OCI-LY1 (cell line): ENCODE measurements around the gene ARFGAP1.

Experiments used
- H2AFZ ChIP-seq: fragments of 200-600 bp; sonication (generic), shearing (Covaris generic); 2 replicates; pipeline ENCODE4 v1.6.0; 2014; ENCODE audit warnings: antibody characterized with exemption, mild to moderate bottlenecking, low read length
- H3F3A ChIP-seq: fragments of 200-600 bp; sonication (generic), shearing (Covaris generic); 2 replicates; pipeline ENCODE4 v1.6.0; 2014; ENCODE audit warnings: mild to moderate bottlenecking, antibody characterized with exemption, low read length, moderate library complexity; ENCODE audit not compliant: insufficient read depth
- H3K27ac ChIP-seq: fragments of 200-600 bp; sonication (generic); 2 replicates; pipeline ENCODE4 v1.5.1; 2014; ENCODE audit warnings: low read length, mixed run types, mild to moderate bottlenecking, low read depth; ENCODE audit not compliant: poor library complexity, severe bottlenecking
- H3K27me3 ChIP-seq: fragments of 200-600 bp; sonication (generic); 2 replicates; pipeline ENCODE4 v1.6.0; 2014; ENCODE audit warnings: antibody characterized with exemption, mild to moderate bottlenecking, low read length, moderate library complexity; ENCODE audit not compliant: insufficient read depth
- H3K36me3 ChIP-seq: fragments of 200-600 bp; sonication (generic); 2 replicates; pipeline ENCODE4 v1.6.1; 2014; ENCODE audit warnings: mild to moderate bottlenecking, antibody characterized with exemption, low read length, moderate library complexity, mixed read lengths; ENCODE audit not compliant: insufficient read depth
- H3K4me1 ChIP-seq: fragments of 200-600 bp; sonication (generic); 2 replicates; pipeline ENCODE4 v1.5.1; 2014; ENCODE audit warnings: mild to moderate bottlenecking, low read length, moderate library complexity; ENCODE audit not compliant: insufficient read depth, severe bottlenecking
- H3K4me2 ChIP-seq: fragments of 200-600 bp; sonication (generic), shearing (Covaris generic); 2 replicates; pipeline ENCODE4 v1.6.1; 2014; ENCODE audit warnings: low read length
- H3K4me3 ChIP-seq: fragments of 200-600 bp; sonication (generic); 2 replicates; pipeline ENCODE4 v1.5.1; 2014; ENCODE audit warnings: low read length, low read depth, mild to moderate bottlenecking, mixed read lengths; ENCODE audit not compliant: poor library complexity, severe bottlenecking
- H3K79me2 ChIP-seq: fragments of 200-600 bp; shearing (Covaris generic); 2 replicates; pipeline ENCODE4 v1.6.1; 2016; ENCODE audit warnings: mixed run types, low read length, mixed read lengths; ENCODE audit not compliant: insufficient read depth
- H3K9ac ChIP-seq: fragments of 200-600 bp; sonication (generic), shearing (Covaris generic); 2 replicates; pipeline ENCODE4 v1.6.1; 2014; ENCODE audit warnings: mild to moderate bottlenecking, low read length, mixed read lengths
- H3K9me2 ChIP-seq: fragments of 200-600 bp; sonication (generic), shearing (Covaris generic); 2 replicates; pipeline ENCODE4 v1.6.1; 2014; ENCODE audit warnings: low read depth, mild to moderate bottlenecking, low read length, mixed read lengths
- H3K9me3 ChIP-seq: fragments of 200-600 bp; shearing (Covaris generic); 2 replicates; pipeline ENCODE4 v1.6.1; 2014; ENCODE audit warnings: low read length, mixed read lengths
- H4K20me1 ChIP-seq: fragments of 200-600 bp; sonication (generic), shearing (Covaris generic); 2 replicates; pipeline ENCODE4 v1.6.0; 2016; ENCODE audit warnings: mild to moderate bottlenecking, low read length; ENCODE audit not compliant: insufficient read depth
- EZH2 ChIP-seq: fragments of 200-600 bp; sonication (generic), shearing (Covaris generic); IDR thresholded peaks from 2 replicates; pipeline ENCODE4 v1.8.0; 2017; ENCODE audit warnings: borderline replicate concordance, mixed run types, mild to moderate bottlenecking, antibody characterized with exemption, low read length, moderate library complexity, mixed read lengths
- TF ChIP-seq, protein P1 (sequence below): fragments of 200-600 bp; sonication (generic), shearing (Covaris generic); IDR thresholded peaks from 2 replicates; pipeline ENCODE4 v1.5.1; 2017; ENCODE audit warnings: mild to moderate bottlenecking, antibody characterized with exemption, low read length, moderate library complexity, mixed read lengths

ARFGAP1 gene

DNA sequence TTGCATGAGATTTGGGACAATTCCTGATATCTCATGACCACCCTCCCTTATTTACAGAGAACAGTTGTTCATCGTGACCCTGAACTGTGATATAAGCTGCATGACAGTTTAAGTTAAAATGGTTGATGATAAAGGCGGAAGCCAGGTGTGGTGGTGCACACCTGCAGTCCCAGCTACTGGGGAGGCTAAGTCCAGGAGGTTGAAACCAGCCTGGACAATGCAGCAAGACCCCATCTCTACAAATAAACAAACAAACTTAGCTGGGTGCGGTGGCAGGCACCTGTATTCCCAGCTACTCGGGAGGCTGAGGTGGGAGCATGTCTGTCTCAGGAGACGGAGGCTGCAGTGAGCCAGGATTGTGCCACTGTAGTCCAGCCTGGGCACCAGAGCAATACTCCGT lies 44.4 kb downstream of the ARFGAP1 start:
- H3K4me3 ChIP-seq, result no peak overlapping the region
- no peaks in the 10 kb centered on the region for H3K36me3 ChIP-seq
- no peaks in the 10 kb centered on the region for H3K9me3 ChIP-seq
- H3K9me2 ChIP-seq, result no peaks in the 10 kb centered on the region
- no peak overlapping the region for H3K9ac ChIP-seq
- H3K27me3 ChIP-seq, result no peaks in the 10 kb centered on the region; the same call in 1 of the 2 replicates
- TF ChIP-seq, protein P1, sequence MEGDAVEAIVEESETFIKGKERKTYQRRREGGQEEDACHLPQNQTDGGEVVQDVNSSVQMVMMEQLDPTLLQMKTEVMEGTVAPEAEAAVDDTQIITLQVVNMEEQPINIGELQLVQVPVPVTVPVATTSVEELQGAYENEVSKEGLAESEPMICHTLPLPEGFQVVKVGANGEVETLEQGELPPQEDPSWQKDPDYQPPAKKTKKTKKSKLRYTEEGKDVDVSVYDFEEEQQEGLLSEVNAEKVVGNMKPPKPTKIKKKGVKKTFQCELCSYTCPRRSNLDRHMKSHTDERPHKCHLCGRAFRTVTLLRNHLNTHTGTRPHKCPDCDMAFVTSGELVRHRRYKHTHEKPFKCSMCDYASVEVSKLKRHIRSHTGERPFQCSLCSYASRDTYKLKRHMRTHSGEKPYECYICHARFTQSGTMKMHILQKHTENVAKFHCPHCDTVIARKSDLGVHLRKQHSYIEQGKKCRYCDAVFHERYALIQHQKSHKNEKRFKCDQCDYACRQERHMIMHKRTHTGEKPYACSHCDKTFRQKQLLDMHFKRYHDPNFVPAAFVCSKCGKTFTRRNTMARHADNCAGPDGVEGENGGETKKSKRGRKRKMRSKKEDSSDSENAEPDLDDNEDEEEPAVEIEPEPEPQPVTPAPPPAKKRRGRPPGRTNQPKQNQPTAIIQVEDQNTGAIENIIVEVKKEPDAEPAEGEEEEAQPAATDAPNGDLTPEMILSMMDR, result no peak
- TF ChIP-seq EZH2, result no peak
- no peak overlapping the region for H3K27ac ChIP-seq
- no peaks in the 10 kb centered on the region for H3F3A ChIP-seq
- no peaks in the 10 kb centered on the region for H3K4me1 ChIP-seq
- no peak overlapping the region for H2AFZ ChIP-seq
- no peaks in the 10 kb centered on the region for H3K79me2 ChIP-seq
- H4K20me1 ChIP-seq, result no peaks in the 10 kb centered on the region
- H3K4me2 ChIP-seq, result no peak overlapping the region

DNA sequence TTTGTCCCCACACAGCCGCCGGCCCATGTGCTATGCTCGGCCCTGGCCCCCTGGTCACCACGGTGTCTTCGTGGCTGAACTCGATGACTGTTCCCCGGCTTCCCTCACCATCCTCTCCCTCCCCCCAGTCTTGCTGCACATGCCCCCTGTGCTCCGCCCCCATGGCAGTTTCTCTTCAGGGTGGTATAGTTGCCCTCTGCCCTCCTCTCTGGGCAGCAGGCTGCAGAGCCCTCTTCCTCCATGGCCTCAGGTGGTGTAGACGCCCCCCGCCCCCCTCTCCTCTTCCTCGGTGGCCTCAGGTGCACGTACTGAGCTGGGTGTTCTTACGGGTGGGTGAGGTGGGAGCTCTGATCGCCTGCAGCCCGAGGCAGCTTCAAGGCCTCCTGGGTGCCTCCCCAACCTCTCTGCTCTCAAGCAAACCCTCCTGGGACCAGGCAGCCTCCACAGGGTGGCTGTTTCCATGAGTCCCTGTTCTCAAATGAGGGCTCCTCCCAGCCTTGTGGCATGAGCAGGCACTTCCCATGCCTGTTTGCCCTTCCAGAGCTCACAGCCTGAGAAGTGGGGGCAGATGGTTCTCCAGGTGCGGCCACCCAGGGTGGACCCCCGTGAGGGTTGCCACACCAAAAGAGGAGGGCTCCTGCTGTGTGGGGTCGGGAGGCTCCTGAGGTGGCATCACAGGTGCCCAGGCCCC lies 45.1 kb downstream of the ARFGAP1 start:
- no peak overlapping the region for H3K9ac ChIP-seq
- H3F3A ChIP-seq, result no peaks in the 10 kb centered on the region
- H4K20me1 ChIP-seq, result no peaks in the 10 kb centered on the region
- H3K27me3 ChIP-seq, result no peaks in the 10 kb centered on the region; the same call in 1 of the 2 replicates
- H3K4me2 ChIP-seq, result no peak overlapping the region
- no peak overlapping the region for H2AFZ ChIP-seq
- H3K36me3 ChIP-seq, result no peaks in the 10 kb centered on the region
- H3K9me2 ChIP-seq, result no peaks in the 10 kb centered on the region
- H3K4me3 ChIP-seq, result no peak overlapping the region
- H3K9me3 ChIP-seq, result no peaks in the 10 kb centered on the region
- no peaks in the 10 kb centered on the region for H3K79me2 ChIP-seq
- TF ChIP-seq EZH2, result no peak
- TF ChIP-seq, protein P1, result no peak
- no peak overlapping the region for H3K27ac ChIP-seq
- no peaks in the 10 kb centered on the region for H3K4me1 ChIP-seq

DNA sequence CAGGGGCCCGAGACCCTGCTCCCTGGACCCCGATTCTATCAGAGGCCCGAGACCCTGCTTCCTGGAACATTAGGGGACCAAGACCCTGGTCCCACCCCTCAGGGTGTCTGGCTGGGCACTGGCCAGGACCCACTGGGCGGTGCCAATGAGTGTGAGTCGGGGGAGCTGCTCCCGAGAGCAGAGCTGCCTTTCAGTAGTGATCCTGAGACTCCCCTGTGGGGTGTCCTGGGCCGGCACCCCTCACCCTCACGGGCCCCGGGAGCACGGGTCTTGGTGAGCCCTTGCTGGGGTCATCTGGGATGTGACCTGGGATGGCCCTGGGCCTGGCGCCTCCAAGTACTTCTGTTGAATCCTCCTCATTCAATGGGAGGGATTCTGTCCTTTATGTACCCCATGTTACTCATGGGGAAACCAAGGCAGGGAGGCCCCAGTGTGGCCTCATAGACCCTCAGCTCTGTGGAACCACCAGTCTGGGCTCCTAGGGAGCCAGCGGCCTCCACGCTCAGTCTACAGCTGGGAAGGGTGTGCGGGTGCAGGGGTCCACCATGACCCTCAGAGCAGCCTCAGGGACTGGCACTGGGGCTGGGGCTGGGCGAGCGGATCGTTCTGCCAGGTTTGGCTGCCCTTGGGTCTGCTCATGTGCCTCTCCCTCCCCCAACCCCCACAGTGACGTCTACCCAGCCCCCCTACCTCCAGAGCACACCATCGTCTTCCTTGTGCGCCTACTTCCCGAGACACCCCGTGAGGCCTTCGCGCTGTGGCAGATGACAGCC lies 46.0 kb downstream of the ARFGAP1 start:
- no peak overlapping the region for H2AFZ ChIP-seq
- H3F3A ChIP-seq, result no peaks in the 10 kb centered on the region
- H3K27ac ChIP-seq, result no peak overlapping the region
- TF ChIP-seq, protein P1, result no peak
- TF ChIP-seq EZH2, result no peak
- H3K79me2 ChIP-seq, result no peaks in the 10 kb centered on the region
- H3K9me2 ChIP-seq, result no peaks in the 10 kb centered on the region
- no peaks in the 10 kb centered on the region for H4K20me1 ChIP-seq
- H3K27me3 ChIP-seq, result no peaks in the 10 kb centered on the region; the same call in 1 of the 2 replicates
- H3K36me3 ChIP-seq, result no peaks in the 10 kb centered on the region
- no peak overlapping the region for H3K4me2 ChIP-seq
- no peak overlapping the region for H3K9ac ChIP-seq
- H3K4me1 ChIP-seq, result no peaks in the 10 kb centered on the region
- no peaks in the 10 kb centered on the region for H3K9me3 ChIP-seq
- H3K4me3 ChIP-seq, result no peak overlapping the region
